ENCODE results near the gene RRAD. TPM values are rescaled to one million over a fixed set of nuclear protein-coding genes. Genes with fewer than 3 reads are reported as not detected.

The RRAD gene
- total and polyA plus RNA-seq, 2 of the 4 experiments (the other 2 are of a cell fraction): 1.3 to 2.1 TPM

- Histone ChIP-seq H3K4me3 (ENCODE audit: insufficient read depth, low read depth, low read length) (no peak overlapping the region), H2BK20ac (ENCODE audit: low read depth, low read length) (no peak overlapping the region), H3K4me1 (ENCODE audit: control insufficient read depth, insufficient read depth, low read length) (peaks cover 7% of the 10 kb centered on the region; the same call in 1 of the 2 replicates), H4K20me1 (ENCODE audit: insufficient read depth, low read length) (peaks cover 5% of the 10 kb centered on the region; the same call in 1 of the 2 replicates), H2AK9ac (replicated peaks; ENCODE audit: low read depth, low read length, poor library complexity) (no peak overlapping the region), H3K14ac (replicated peaks; ENCODE audit: low read depth, low read length) (no peak overlapping the region), H2AK5ac (ENCODE audit: low read depth, low read length) (no peak overlapping the region), H3K4me2 (ENCODE audit: low read depth, low read length) (no peak overlapping the region), H3K79me1 (ENCODE audit: low read depth in 1 of 2, low read length in 2 of 2) (peaks cover 0 to 6% of the 10 kb centered on the region in 2 experiments; a peak in 2 of 4 replicates), H3K9ac (ENCODE audit: low read depth, low read length) (no peak overlapping the region), H2BK15ac (ENCODE audit: low read depth, low read length) (no peak overlapping the region), H3K23ac (ENCODE audit: low read depth, low read length) (no peak overlapping the region), H3K36me3 (ENCODE audit: control insufficient read depth, insufficient read depth, low read length) (peaks cover 6% of the 10 kb centered on the region; the same call in 1 of the 2 replicates), H3K27me3 (ENCODE audit: control insufficient read depth, insufficient read depth, low read length) (no peaks in the 10 kb centered on the region), H2AFZ (replicated peaks; ENCODE audit: low read length, poor library complexity) (no peak overlapping the region), H3K18ac (ENCODE audit: low read depth, low read length) (no peak overlapping the region), H4K5ac (ENCODE audit: low read depth, low read length) (no peak overlapping the region), H4K91ac (ENCODE audit: insufficient read depth, low read depth, low read length) (no peak overlapping the region), H3K56ac (ENCODE audit: extremely low read depth, insufficient read depth, low read length) (no peak overlapping the region), H3K9me1 (ENCODE audit: insufficient read depth, low read length) (0 out of 2 replicates have a peak, but pooled peaks cover 5% of the 10 kb centered on the region), H3K9me3 (ENCODE audit: control insufficient read depth, insufficient read depth, low read length) (no peaks in the 10 kb centered on the region), H3K27ac (ENCODE audit: insufficient read depth, low read length) (no peak overlapping the region), H2BK5ac (ENCODE audit: low read depth, low read length, poor library complexity, severe bottlenecking) (no peak overlapping the region), H2BK120ac (ENCODE audit: low read depth, low read length) (no peak overlapping the region), H3K4ac (ENCODE audit: low read depth, low read length) (no peak overlapping the region), H4K8ac (ENCODE audit: low read depth in 2 of 2, low read length in 2 of 2) (no peak overlapping the region)
- no CpG with 5 or more reads among the region's 4 CpGs for WGBS, 2 experiments (ENCODE audit: extremely low coverage in 2 of 2, insufficient read length in 1 of 2)
- intact Hi-C loops (cut with micrococcal nuclease) (loop anchor here (10.0 kb wide), 1 partner anchor 263 kb away; the partner anchor contains the start of genes B3GNT9, FBXL8 and TRADD), in situ Hi-C loops (cut with MboI; ENCODE audit: low sequenced_read_pairs) (no loop called here), dilution Hi-C loops (cut with HindIII; ENCODE audit: low sequenced_read_pairs, unreplicated experiment) (no loop called here)
- TF ChIP-seq MXI1 (IDR thresholded peaks at IDR 0.05; ENCODE audit: borderline replicate concordance, low read depth, low read length): no peak
- TF ChIP-seq CHD1 (IDR thresholded peaks at IDR 0.05; ENCODE audit: low read depth, low read length): no peak
- TF ChIP-seq CTCF (conservative IDR thresholded peaks at IDR 0.05; ENCODE audit: low read depth, low read length): no peak
- no peak for TF ChIP-seq BHLHE40 (IDR thresholded peaks at IDR 0.05; ENCODE audit: low read depth, low read length)
- ATAC-seq (ENCODE audit: low read depth) (no peak), DNase-seq (no peak)
- CTCF ChIA-PET: no interaction called here
- no TSS peak for BruUV-seq (replicated peaks)
- POLR2A ChIA-PET (ENCODE audit: unreplicated experiment): no interaction called here
These were observed 34.0 kb downstream of the RRAD start for GRCh38 chr16:66891360-66891759.

Measured in IMR-90 (cell line).